SK-MEL-5 (cell line): ENCODE measurements around the gene FGF12. TPM values are rescaled to one million over a fixed set of nuclear protein-coding genes. Genes with fewer than 3 reads are reported as not detected.

ENCODE experiments used
- DNase-seq: peaks from one replicate; pipeline ENCODE4 v3.0.0-alpha.2; 2016; ENCODE audit warnings: low read depth, low spot score
- in situ Hi-C: cut with HindIII; loops from 2 replicates; pipeline ENCODE4 v1.10.0; 2016; ENCODE audit warnings: low sequenced_read_pairs, high pct_unique_total_duplicates, low pct_unique_long_range_greater_than_20kb
- total RNA-seq: library from RNA; depleted of rRNA; stranded (reverse); fragments of >200 nt; shearing (Covaris generic); gene quantifications from 2 replicates; pipeline ENCODE4 v1.2.3, GENCODE V29; 2014

FGF12 gene
- total RNA-seq, 1 experiment from 2014 or later = 32.5 TPM

DNA sequence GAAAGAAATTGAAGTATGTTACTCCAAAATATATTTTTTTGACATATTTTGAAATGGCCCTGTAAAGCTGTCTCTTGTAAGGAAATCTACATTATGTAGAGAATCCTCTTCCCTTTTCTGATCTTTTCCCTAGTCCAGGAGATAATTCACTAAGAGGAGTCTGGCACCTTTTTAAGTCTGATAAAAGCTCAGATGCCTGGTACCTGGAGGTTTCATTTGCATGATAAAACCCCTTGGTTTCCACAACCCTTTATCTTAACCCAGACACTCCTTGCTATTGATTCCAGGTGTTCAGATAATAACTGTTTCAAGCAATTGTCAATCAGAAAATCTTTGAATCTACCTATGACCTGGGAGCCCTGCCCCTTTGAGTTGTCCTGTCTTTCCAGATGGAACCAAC is 26.5 kb downstream of the FGF12 start:
- DNase-seq = no peak
- in situ Hi-C loops = no loop called here

GRCh38 chr3:192696943-192697587 is 30.3 kb downstream of the FGF12 start:
- in situ Hi-C loops = no loop called here
- no peak for DNase-seq

DNA sequence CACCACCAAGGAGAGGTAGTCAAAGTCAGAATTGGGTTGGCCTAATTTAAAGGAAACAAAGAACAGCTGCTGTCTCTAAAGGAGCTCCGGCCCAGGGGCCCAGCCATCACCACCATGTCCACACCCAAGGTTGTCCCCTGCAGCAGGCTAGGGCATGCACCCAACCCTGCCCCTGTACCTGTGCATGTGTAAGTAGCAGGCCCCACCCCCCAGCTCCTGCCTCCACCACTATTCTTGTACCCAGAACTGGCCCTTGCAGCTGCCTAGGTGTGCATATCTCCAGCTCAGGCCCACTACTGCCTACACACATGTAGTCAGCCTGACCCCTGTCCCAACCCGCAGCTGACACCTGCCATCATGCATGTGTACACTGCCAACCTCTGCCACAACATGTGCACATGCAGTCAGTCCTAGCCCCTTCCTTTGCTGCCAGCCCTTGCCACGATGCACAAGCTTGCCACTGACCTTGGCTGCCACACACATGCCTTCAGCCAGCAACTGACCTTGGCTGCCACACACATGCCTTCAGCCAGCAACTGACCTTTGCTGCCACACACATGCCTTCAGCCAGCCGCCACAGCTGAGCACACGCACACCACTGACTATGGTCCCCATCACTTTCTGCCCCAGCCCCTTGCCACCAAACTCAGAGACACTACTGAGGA is 39.7 kb downstream of the FGF12 start:
- in situ Hi-C loops = no loop called here

DNA sequence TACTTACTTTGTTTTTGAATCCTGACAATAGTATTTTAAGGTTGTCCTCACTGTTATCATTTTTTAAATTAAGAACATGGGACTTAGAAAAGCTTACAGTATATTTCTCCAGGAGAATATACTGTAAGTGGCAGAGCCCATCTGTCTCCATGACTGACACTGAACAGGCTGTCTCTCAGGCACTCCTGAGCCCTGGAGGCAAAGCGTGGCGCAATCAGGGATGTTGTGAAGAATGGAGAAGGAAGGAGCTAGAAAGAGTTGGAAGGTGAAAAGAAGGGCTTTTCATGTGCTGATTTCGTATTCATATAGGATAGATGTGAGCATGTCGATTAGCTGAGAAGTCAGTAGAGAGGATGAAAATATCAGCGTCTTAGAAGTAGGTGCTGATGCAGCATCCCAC is 41.5 kb downstream of the FGF12 start:
- peak; percentile 38 for DNase-seq
- in situ Hi-C loops = no loop called here

More for the DNA sequence above, 39.7 kb downstream of the FGF12 start:
- DNase-seq = no peak

DNA sequence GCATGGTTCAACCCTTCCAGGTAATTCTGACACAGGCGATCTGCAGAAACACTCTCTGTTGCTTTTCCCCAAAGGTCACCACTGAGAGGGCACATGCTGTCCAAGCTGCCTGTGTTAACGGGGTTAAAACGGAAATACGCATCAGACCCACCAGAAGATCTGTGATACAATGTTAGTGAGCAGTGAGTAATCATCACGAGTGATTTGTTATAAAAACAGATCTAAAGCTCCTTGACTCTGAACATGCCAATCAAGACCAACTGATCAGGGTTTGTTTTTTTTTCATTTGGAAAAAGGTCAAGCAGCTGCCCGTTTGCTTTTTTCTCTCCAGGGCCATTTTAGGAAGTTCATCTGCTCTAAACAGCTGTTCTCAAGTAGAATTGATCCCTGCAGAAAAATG is 43.2 kb downstream of the FGF12 start:
- peak; percentile 97 for DNase-seq
- in situ Hi-C loops = no loop called here

DNA sequence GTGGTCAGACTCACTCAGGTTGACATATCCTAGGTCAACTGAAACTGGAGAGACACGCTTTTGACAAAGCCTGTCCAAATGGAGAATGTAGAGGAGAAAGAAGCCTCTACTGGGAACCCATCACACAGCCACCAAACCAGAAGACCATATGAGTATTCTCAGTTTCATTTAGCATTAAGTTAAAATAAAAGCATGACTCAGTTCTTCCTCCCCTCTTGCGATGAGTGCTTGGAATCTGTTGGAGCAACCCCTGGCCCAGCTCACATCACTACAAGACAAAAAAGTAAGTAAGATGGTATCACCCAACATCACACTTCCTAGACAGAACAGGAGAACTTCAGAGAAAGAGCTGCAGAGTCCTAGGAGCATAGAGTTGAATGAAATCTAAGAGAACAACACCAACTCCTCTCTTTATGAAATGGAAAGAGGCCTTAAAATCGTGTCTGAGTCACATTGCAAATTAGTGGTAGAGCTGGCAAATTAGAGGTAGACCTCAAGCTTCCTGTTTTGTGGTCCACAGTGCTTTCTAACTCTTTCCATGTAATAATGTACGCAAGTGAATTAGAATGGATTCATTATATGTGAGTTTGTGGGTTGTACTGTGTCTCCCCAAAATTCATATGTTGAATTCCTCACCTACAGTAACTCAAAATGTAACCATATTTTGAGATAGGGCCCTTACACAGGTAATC is 51.2 kb downstream of the FGF12 start:
- DNase-seq = no peak
- in situ Hi-C loops = no loop called here

- in situ Hi-C loops = no loop called here
- DNase-seq = no peak
Observed at GRCh38 chr3:192655628-192656027, 71.7 kb downstream of the FGF12 start.

GRCh38 chr3:192655040-192655439 is 72.3 kb downstream of the FGF12 start:
- DNase-seq = no peak
- in situ Hi-C loops = no loop called here

- in situ Hi-C loops = no loop called here
- DNase-seq = no peak
Observed at GRCh38 chr3:192653862-192654261, 73.5 kb downstream of the FGF12 start.

GRCh38 chr3:192652727-192653126 is 74.6 kb downstream of the FGF12 start:
- DNase-seq = no peak
- in situ Hi-C loops = no loop called here

GRCh38 chr3:192651836-192652512 is 75.4 kb downstream of the FGF12 start:
- DNase-seq = no peak
- in situ Hi-C loops = no loop called here

DNA sequence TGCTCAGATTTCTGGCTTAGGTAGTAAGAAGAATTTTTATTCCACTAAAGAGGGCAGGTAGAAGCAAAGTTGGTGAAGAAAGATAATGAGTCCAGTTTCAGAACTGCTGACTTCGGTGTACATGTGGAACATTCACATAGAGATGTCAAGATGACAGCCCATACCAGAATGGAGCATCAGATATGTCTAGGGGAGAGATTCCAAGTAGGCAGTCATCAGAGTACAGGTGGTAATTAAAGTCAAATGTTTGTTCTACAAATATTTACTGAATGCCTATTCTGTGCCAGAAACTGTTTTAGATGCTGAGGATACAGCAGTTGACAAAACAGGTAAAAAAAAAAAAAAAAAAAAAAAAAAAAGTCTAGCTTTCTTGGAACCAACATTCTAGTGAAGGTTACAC is 81.9 kb downstream of the FGF12 start:
- in situ Hi-C loops = no loop called here
- no peak for DNase-seq

DNA sequence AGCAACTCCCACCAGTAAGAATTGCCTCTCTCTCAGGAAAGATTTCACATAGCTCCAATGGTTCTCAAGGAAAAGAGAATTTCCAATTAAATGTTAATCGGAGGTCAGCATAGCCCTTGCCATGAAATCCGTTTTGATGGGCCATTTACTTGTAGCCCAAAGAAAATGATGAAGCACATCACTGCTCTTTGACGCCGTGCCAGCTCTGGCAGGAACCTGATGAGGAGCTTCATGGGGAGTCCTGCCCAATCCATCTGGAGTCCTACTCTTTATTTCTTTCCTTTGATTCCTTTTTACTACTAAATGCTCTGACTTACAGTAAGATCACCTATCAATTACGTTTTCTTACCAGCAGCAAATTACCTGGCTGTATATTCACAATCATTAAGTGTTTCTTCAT is 84.7 kb downstream of the FGF12 start:
- DNase-seq = peak; percentile 20
- in situ Hi-C loops = no loop called here

GRCh38 chr3:192641919-192642318 is 85.4 kb downstream of the FGF12 start:
- peak; percentile 77 for DNase-seq
- in situ Hi-C loops = no loop called here

DNA sequence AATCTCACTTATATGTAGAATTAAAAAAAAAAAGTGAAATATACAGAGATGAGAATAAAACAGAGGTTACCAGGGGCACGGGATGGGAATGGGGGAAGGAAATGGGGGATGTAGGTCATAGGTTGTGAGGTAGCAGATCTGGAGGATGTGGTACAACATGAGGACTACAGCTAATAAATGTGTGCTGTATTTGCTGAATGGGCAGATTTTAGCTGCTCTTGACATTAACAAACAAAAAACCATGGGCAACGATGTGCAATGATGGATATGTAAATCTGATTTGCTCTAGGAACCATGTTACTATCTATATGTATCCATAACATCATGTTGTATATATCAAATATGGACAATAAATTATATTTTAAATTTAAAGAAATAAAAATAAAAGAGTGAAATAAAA is 87.4 kb downstream of the FGF12 start:
- in situ Hi-C loops = no loop called here

DNA sequence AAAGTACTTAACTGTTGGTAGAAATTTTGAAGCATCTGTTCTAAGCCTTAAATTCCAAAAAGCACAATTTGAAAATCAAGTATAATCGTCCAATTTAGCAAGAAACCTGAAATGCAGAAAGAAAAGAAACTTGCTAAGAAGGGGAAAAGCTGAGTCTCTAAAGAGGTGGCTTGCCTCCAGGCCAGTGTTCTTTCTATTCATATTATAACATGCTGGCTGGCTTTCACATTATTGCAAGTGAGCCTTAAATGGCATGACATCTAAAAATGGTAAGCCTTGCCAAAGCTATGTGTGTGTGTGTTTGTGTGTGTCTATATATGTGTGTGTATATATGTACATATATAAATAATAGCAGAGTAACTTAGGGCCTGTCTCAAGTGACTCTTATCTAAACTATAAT is 89.5 kb downstream of the FGF12 start:
- no peak for DNase-seq
- in situ Hi-C loops = no loop called here

More for the DNA sequence above, 87.4 kb downstream of the FGF12 start:
- no peak for DNase-seq

GRCh38 chr3:192636517-192637444 is 90.6 kb downstream of the FGF12 start:
- DNase-seq = no peak
- in situ Hi-C loops = no loop called here
